WERI-Rb-1 (cell line): ENCODE data around the gene CSNK1E.

Experiments
- DNase-seq: peaks from one replicate; pipeline ENCODE4 v3.0.0-alpha.2; 2020
- H3K27ac ChIP-seq: fragments of 250-450 bp; sonication (Bioruptor Pico); 2 replicates; pipeline ENCODE4 v1.5.1; 2020; ENCODE audit warnings: mild to moderate bottlenecking, moderate library complexity
- H3K27me3 ChIP-seq: fragments of 250-450 bp; sonication (Bioruptor Pico); 2 replicates; pipeline ENCODE4 v1.5.1; 2021; ENCODE audit warnings: mild to moderate bottlenecking, low read depth, moderate library complexity; ENCODE audit not compliant: insufficient read depth, severe bottlenecking
- H3K36me3 ChIP-seq: fragments of 250-450 bp; sonication (Bioruptor Pico); 2 replicates; pipeline ENCODE4 v1.5.1; 2020; ENCODE audit warnings: mild to moderate bottlenecking, moderate library complexity
- H3K4me3 ChIP-seq: 2 replicates; pipeline ENCODE4 v1.5.1; 2011; ENCODE audit warnings: low read depth, mild to moderate bottlenecking, control low read depth, low read length
- H3K9me3 ChIP-seq: fragments of 250-450 bp; sonication (Bioruptor Pico); 2 replicates; pipeline ENCODE4 v1.5.1; 2021; ENCODE audit warnings: mild to moderate bottlenecking, moderate library complexity; ENCODE audit not compliant: severe bottlenecking
- CTCF ChIP-seq: IDR thresholded peaks from 2 replicates; pipeline ENCODE4 v1.5.1; 2011; ENCODE audit warnings: low read depth, mild to moderate bottlenecking, control low read depth, inconsistent platforms, low read length

CSNK1E gene

GRCh38 chr22:38309614-38310517, 7.4 kb downstream of the CSNK1E start:
- no peaks in the 10 kb centered on the region for H3K9me3 ChIP-seq
- no peak for TF ChIP-seq CTCF
- DNase-seq: no peak
- no peak overlapping the region for H3K27ac ChIP-seq
- H3K4me3 ChIP-seq: no peak overlapping the region
- no peaks in the 10 kb centered on the region for H3K27me3 ChIP-seq
- H3K36me3 ChIP-seq: peaks cover 86% of the 10 kb centered on the region

GRCh38 chr22:38308791-38309498, 8.3 kb downstream of the CSNK1E start:
- Histone ChIP-seq H3K4me3 (no peak overlapping the region), H3K27ac (no peak overlapping the region), H3K27me3 (no peaks in the 10 kb centered on the region), H3K9me3 (no peaks in the 10 kb centered on the region), H3K36me3 (peaks cover 87% of the 10 kb centered on the region)
- TF ChIP-seq CTCF: no peak
- no peak for DNase-seq

GRCh38 chr22:38305471-38306448, 11.5 kb downstream of the CSNK1E start:
- TF ChIP-seq CTCF: peak; percentile 51
- Histone ChIP-seq H3K9me3 (no peaks in the 10 kb centered on the region), H3K27me3 (no peaks in the 10 kb centered on the region), H3K27ac (no peak overlapping the region), H3K4me3 (no peak overlapping the region), H3K36me3 (peaks cover 87% of the 10 kb centered on the region)
- DNase-seq: peak; percentile 60

GRCh38 chr22:38304526-38304925, 12.7 kb downstream of the CSNK1E start:
- no peak for DNase-seq
- no peak overlapping the region for H3K27ac ChIP-seq
- H3K9me3 ChIP-seq: no peaks in the 10 kb centered on the region
- H3K27me3 ChIP-seq: no peaks in the 10 kb centered on the region
- 0 out of 2 replicates have a peak, but pooled peaks have one; percentile 2 for TF ChIP-seq CTCF
- peaks cover 87% of the 10 kb centered on the region for H3K36me3 ChIP-seq
- no peak overlapping the region for H3K4me3 ChIP-seq

GRCh38 chr22:38303974-38304373, 13.3 kb downstream of the CSNK1E start:
- Histone ChIP-seq H3K36me3 (peaks cover 87% of the 10 kb centered on the region), H3K27me3 (no peaks in the 10 kb centered on the region), H3K9me3 (no peaks in the 10 kb centered on the region), H3K27ac (no peak overlapping the region), H3K4me3 (no peak overlapping the region)
- DNase-seq: no peak
- TF ChIP-seq CTCF: no peak
